Colonic mucosa (tissue), 4 donors: ENCODE results near the gene SLMAP. TPM values are rescaled to one million over a fixed set of nuclear protein-coding genes. Genes with fewer than 3 reads are reported as not detected.

Experiments
- DNase-seq: peaks from one replicate; pipeline ENCODE4 v3.0.0-alpha.2; 2020
- H3K27ac ChIP-seq: fragments of 200-600 bp; one replicate; pipeline ENCODE4 v1.8.0; 2021
- H3K27me3 ChIP-seq: fragments of 200-600 bp; one replicate; pipeline ENCODE4 v1.8.0; 2021
- H3K36me3 ChIP-seq: fragments of 200-600 bp; one replicate; pipeline ENCODE4 v1.8.0; 2021
- H3K4me1 ChIP-seq: fragments of 200-600 bp; one replicate; pipeline ENCODE4 v1.8.0; 2021; ENCODE audit warnings: mild to moderate bottlenecking
- H3K4me3 ChIP-seq: fragments of 200-600 bp; one replicate; pipeline ENCODE4 v1.8.0; 2021
- H3K9ac ChIP-seq, 2 donors: one replicate each; pipeline ENCODE4 v1.7.0; 2013; ENCODE audit warnings: control low read depth in 2 of 2, low read depth in 2 of 2, low read length in 2 of 2
- H3K9me3 ChIP-seq: fragments of 200-600 bp; one replicate; pipeline ENCODE4 v1.8.0; 2021
- CTCF ChIP-seq: fragments of 200-600 bp; IDR thresholded peaks from one replicate; pipeline ENCODE4 v1.8.0; 2022; ENCODE audit warnings: antibody characterized with exemption, mild to moderate bottlenecking
- intact Hi-C: fragments of 100-400 bp; cut with DNase I; formaldehyde crosslinking; loops from one replicate; pipeline ENCODE4 v1.14.1; 2022
- total RNA-seq, 2 donors: library from RNA; stranded (reverse); fragmentation: NEBNext Ultra II Directional in 1 of 2; extraction: Animal tissue kit (Norgen Biotek cat#: 25700) in 1 of 2; gene quantifications; one replicate each; pipeline ENCODE4 v1.2.1, GENCODE V29; 2021
- donor health status: healthy.
- donor health status: DM: no; HTN: no; CAD: no.
- donor health status: DM: no; HTN: no; CAD: no.

SLMAP gene
- total RNA-seq, 2 donors from 2014 or later: 81.1 to 124 TPM

DNA sequence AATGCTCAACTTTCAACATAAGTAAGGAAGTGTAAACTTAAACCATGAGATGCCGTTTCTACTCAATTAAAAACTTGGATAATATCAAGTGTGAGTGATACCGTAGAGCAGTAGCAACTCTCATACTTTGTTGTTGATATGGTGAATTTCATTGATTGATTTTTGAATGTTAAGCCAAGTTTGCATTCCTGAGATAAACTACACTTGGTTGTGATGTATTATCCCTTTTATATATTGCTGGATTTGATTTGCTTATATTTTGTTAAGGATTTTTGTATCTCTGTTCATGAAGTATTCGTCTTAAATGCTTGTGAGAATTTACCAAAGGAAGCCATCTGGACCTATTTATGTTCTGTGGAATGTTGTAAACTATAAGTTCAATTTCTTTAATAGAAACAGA is 21.7 kb downstream of the SLMAP start:
- TF ChIP-seq CTCF: no peak
- Histone ChIP-seq H3K36me3 (no peaks in the 10 kb centered on the region), H3K9me3 (no peaks in the 10 kb centered on the region), H3K4me3 (no peak overlapping the region), H3K9ac (no peak overlapping the region), H3K27ac (no peak overlapping the region), H3K27me3 (no peaks in the 10 kb centered on the region), H3K4me1 (no peaks in the 10 kb centered on the region)
- no peak for DNase-seq
- intact Hi-C loops: no loop called here

- DNase-seq: no peak
- Histone ChIP-seq H3K4me1 (peaks cover 6% of the 10 kb centered on the region), H3K9me3 (no peaks in the 10 kb centered on the region), H3K4me3 (no peak overlapping the region), H3K36me3 (no peaks in the 10 kb centered on the region), H3K27ac (no peak overlapping the region), H3K9ac (no peak overlapping the region), H3K27me3 (no peaks in the 10 kb centered on the region)
- no peak for TF ChIP-seq CTCF
- intact Hi-C loops: no loop called here
Measured at GRCh38 chr3:57778494-57778893, 22.4 kb downstream of the SLMAP start.

DNA sequence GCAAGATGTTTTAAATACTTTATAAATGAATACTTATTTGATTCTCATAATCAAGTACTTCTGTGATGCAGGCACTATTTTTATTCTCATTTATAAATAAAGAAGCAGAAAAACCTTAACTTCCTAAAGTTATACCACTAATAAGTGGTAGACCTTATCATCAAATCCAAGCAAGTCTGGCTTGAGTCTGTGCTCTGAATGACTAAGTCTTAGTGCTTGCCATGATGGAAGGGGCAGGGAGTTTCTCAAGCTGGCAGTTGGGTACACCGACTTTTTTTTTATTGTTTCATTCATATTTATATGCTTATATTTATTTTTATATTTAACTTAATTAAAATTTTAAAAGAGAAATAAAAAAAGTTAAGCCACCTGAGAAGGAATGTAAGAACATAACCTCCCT is 23.6 kb downstream of the SLMAP start:
- H3K9me3 ChIP-seq: no peaks in the 10 kb centered on the region
- no peak overlapping the region for H3K27ac ChIP-seq
- TF ChIP-seq CTCF: no peak
- no peaks in the 10 kb centered on the region for H3K36me3 ChIP-seq
- H3K4me1 ChIP-seq: peaks cover 10% of the 10 kb centered on the region
- H3K9ac ChIP-seq: no peak overlapping the region
- no peaks in the 10 kb centered on the region for H3K27me3 ChIP-seq
- no peak for DNase-seq
- no peak overlapping the region for H3K4me3 ChIP-seq
- intact Hi-C loops: no loop called here

DNA sequence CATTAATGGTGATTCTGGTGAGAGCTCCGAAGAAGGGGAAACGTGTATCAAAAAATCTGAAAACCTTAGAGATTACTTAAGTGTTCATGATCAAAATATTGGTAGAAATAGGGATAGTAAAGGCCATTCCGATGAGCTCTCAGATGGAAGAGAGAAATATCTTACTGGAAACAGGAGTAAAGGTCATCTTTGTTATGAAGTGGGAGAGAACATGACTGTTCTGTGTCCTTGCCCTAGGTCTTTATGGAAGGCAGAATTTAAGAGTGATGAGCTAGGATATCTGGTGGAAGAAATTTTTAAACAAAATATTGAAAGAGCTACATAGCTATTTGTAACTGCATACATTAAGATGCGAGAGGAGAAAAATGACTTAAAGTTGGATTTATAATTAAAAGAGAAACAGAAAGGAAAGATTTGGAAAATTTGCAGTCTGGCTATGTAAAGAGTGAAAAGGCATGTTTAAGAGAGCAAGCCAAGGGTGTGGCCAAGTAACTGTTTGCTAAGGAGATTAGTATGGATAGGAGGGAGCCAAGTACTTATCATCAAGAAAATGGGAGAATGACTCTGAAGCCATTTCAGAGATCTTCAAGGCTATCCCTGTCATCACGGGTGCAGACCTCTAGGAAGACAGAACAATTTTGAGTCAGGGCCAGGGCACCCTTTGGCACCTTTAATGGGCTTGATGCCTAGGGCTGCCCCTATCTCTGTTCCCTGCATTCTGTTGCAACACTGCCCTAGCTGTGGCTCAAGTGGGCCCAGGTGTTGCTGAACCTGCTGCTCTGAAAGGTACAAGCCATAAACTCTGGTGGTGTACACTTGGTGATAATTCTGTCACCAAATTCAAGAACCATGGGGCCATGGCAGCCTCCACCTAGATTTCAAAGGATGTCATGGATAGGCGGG is 27.3 kb downstream of the SLMAP start:
- Histone ChIP-seq H3K27ac (no peak overlapping the region), H3K9me3 (no peaks in the 10 kb centered on the region), H3K36me3 (no peaks in the 10 kb centered on the region), H3K4me1 (peaks cover 10% of the 10 kb centered on the region), H3K27me3 (no peaks in the 10 kb centered on the region), H3K4me3 (no peak overlapping the region), H3K9ac (no peak overlapping the region)
- TF ChIP-seq CTCF: no peak
- intact Hi-C loops: no loop called here
- no peak for DNase-seq

- Histone ChIP-seq H3K4me3 (no peak overlapping the region), H3K27ac (no peak overlapping the region), H3K9ac (no peak overlapping the region), H3K36me3 (no peaks in the 10 kb centered on the region), H3K9me3 (no peaks in the 10 kb centered on the region), H3K27me3 (no peaks in the 10 kb centered on the region), H3K4me1 (peaks cover 10% of the 10 kb centered on the region)
- DNase-seq: no peak
- no peak for TF ChIP-seq CTCF
- intact Hi-C loops: no loop called here
Measured at GRCh38 chr3:57784089-57784735, 28.1 kb downstream of the SLMAP start.
